HG02642 (cell line): ENCODE results near the gene ZNF256.

Source experiments
- ATAC-seq: cut with Tn5 transposase; IDR thresholded peaks from one replicate; pipeline ENCODE4 v1.9.1; 2021; ENCODE audit warnings: mild to moderate bottlenecking; ENCODE audit not compliant: unreplicated experiment, poor library complexity

Gene ZNF256

DNA sequence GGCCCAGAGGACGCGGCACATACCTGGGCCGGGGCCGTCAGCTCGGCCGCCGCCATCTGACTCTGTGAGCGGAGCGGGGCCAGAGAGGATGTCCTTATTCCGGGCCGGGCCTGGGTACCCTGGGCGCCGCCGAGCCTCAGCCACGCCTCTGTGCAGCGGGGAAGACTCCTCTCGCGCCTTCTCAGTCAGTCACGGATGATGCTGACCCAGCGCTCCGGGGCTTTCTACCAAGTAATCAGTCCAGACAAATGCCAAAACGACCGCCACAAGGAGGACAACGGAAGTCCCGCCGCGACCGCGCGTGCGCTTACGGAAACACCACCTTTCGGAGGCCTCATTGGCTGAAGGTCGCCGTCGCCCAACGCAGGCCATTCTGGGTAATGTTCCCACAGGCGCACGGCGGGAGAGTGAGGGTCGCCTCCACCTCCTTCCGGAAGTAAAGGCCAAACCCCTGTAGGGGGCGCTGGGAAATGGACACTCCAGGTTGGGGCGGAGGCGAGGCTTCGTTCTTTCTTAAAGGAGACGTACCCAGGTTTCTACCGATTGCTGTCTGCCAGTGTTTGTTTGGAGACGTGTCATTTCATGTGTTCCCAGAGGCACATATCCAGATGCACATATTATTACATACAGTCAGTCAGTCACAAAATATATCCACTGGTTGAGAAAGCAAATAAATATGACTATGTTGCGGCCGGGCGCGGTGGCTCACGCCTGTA lies at the start of gene ZNF256:
TSS of gene ZNF256 (minus strand) at position 288 of the 716 bp plus-strand sequence. CDS start at position 56, 232 bp downstream.
- ATAC-seq = peak; percentile 94

DNA sequence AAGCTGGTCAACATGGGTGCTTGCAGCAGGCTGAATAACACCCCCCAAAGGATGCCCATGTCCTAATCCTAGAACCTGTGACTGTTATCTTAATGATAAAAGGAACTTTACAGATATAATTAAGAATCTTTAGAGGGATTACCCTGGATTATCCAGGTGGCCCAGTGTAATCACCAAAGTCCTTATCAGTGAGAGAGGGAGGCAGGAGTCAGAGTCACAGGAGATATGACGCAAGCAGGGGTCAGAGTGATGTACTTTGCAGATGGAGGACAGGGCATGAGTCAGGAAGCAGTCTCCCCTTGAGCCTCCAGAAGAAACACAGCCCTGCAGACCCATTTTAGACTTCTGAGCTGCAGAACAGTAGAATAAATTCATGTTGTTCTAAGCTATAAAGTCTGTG lies 45.3 kb upstream of the ZNF256 start:
- no peak for ATAC-seq

DNA sequence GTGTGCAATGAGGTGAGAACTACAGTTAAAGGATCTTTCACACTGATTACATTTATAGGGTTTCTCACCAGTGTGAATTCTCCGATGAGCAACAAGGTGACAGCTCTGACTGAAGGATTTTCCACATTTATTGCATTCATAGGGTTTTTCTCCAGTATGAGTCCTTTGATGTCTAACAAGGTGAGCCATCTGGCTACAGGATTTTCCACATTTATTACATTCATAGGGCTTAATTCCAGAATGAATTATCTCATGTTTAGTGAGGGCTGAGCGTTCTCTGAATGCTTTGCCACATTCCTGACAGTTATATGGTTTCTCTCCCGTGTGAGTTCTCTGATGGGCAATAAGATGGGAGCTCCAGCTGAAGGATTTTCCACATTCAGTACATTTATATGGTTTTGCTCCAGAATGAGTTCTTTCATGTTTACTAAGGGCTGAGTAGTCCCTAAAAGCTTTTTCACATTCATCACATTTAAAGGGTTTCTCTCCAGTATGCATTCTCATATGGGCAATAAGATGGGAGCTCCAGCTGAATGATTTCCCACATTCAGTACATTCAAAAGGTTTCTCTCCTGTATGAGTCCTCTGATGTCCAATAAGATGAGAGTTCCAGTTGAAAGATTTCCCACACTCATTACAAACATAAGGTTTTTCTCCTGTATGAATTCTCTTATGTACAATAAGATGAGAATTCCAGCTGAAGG lies 31.2 kb upstream of the ZNF256 start:
- ATAC-seq = no peak

DNA sequence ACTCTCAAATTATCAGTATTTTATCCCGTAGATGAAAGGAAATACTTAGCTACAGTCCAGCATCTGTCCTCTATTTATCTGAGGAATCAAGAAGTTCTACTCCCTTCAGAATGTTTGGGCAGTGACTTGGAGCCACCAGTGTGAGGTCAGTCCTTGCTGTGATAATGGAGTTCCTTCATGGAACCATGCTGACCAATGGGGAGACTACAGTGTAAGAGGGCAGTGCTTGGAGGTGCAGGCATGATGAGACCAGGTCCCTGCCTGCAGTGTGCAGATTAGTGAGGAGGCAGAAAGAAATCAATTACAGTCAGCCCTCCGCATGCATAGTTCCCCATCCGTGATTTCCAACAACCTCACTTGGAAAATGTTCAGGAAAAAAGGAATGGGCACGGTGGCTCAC lies 26.9 kb upstream of the ZNF256 start, which contains the start of gene C19orf18:
TSS of gene C19orf18 (minus strand) at position 101 of the 400 bp plus-strand sequence. CDS start 102 bp downstream, outside the sequence.
- no peak for ATAC-seq

DNA sequence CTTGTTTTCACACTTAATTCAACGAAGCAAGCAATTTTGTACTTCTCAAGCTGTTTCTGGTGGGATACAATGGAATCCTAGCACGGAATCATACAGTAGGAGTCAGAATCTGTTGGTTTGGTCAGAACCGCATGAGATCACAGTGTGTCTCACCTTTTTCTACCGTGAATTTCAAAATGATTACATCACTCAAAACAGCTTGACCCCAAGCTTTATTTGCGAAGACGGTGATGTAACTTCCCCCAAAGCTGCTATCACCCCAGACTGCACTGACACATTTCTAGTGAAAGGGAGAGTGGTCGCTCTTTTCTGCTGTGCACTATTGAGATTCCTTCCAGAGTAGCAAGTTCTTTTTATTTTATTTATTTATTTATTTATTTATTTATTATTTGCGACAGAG lies 17.3 kb upstream of the ZNF256 start:
- no peak for ATAC-seq

DNA sequence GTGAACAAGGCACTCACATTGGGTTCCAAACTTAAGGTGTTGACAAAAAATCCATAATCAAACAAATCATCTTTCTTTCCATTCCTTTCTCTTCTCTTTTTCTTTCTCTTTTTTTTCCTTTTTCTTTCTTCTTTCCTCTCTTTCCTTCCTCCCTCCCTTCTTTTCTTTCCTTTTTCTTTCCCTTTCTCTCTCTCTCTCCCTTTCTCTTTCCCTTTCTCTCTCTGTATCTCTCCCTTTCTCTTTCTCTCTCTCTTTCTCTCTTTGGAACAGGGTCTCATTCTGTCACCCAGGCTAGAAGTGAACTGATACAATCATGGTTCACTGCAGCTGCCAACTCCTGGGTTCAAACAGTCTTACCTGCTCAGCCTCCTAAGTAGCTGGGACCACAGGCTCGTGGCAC lies 14.3 kb upstream of the ZNF256 start:
- no peak for ATAC-seq

DNA sequence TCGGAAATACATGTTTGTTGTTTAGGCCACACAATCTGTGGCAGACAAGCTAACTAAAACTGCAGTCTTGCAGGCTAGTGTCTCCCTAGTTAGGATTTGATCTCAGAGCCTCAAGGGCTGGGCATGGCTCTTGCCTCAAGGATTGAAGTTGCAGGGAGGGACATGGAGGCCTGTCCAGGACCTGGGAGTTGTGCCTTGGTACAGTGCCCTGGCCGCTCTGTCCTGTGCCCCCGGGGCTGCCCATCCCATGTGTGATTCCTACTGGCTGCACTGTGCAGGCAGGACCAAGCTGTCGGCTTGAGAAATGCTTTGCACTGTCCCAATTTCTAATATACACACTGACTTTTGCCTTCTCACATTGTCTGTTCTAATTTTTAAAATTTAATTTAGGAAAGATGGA lies 7.5 kb upstream of the ZNF256 start:
- no peak for ATAC-seq

DNA sequence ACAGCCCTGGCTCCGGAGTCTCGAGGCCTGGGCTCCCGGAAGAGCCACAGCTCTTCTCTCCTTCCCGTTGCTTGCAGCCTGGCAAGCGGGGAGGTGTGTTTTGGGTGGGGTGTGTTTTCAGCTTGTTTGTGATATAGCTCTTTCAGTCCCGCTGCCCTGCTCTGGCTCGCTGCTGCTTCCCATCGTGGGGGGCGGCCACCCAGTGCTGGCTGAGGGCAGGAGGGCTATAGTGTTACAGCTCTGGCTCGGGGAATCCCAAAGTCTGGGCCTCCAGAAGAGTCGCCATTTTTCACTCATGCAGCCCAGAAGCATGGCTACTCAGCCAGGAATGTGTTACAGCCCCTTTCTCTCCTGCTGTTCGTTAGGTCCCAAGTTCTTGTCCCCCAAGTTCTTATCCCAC lies 2.2 kb upstream of the ZNF256 start:
- ATAC-seq = no peak

DNA sequence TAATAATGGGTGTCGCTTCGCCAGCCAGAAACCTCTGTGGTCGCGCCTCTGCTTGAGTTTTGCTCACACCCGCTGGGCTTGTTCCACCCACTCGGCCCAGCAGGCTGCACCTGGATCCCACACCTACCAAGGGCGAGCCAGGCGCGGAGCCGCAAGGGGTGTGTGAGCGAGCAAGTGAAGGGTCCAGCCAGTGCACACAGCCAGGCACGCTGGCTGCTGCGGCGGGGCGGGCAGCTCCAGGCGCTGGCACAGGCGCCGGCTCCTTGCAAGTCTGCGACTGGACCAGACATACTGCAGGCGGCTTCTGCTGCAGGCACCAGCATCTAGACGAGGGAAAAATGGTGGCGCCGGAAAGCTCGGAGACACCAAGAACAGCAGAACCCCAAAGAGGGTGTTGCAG lies 1.8 kb upstream of the ZNF256 start:
- no peak for ATAC-seq

DNA sequence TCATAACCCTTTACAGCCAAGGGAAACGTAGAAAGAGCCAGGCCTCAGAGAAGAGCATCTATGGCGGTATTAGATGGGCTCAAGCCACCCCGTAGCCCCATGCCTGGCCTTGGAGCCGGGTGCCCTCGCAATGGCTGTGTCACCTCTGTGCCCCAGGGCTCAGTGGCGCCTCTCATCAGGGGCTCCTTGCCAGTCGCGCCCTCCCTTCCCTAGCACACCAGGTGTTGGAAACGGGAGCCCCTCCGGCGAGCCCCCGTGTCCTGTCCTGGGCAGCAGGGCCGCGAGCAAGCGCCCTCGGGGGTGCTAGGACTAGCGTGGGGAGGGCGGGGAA lies 453 bp downstream of the ZNF256 start:
- no peak for ATAC-seq

DNA sequence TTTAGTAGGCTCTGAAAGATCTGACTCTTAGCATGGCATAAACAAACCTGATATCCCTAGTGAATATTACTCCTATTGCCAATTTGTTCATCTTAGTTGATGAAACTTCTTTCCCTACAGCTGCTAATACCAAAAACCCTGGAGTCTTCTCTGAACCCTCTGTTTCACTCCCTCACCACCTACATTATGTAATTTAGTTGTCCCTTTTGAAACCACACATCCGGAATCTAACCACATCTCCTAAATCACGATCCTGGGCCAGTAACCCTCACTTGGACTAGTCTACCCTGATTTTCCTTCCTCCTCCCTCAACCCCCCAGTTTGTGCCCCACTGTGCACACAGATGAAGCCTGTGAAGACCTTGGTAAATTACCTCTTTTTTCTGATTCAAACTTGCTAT lies 1.2 kb downstream of the ZNF256 start:
- no peak for ATAC-seq

DNA sequence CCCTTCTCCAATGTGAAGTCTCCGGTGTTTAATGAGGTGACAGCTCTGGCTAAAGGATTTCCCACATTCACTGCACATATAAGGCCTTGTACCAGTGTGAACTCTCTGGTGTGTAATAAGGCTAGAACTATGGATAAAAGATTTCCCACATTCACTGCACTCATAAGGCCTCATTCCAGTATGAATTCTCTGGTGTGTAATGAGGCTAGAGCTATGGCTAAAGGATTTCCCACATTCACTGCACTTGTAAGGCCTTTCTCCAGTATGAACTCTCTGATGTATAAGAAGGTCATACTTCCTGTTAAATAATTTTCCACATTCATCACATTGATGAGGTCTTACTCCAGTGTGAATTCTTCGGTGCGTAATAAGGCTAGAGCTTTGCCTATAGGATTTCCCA lies 5.9 kb downstream of the ZNF256 start:
- ATAC-seq = no peak

DNA sequence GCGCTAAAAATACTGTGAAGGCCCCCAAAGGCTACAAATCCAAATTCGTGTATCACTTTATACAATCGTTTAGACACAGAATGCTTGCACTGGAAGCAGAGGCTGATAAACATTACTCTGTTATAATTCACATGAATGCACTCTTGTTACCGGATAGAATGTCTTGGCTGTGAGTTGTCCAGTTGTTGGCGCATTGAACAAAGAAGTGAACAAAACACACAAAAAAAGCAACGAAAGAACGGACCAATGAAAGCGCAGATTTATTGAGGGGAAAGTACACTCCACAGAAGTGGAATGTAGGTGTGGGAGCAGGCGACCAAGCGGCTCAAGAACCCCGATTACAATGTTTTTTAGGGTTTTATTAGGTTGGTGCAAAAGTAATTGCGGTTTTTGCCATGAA lies 11.8 kb downstream of the ZNF256 start:
- ATAC-seq = no peak

DNA sequence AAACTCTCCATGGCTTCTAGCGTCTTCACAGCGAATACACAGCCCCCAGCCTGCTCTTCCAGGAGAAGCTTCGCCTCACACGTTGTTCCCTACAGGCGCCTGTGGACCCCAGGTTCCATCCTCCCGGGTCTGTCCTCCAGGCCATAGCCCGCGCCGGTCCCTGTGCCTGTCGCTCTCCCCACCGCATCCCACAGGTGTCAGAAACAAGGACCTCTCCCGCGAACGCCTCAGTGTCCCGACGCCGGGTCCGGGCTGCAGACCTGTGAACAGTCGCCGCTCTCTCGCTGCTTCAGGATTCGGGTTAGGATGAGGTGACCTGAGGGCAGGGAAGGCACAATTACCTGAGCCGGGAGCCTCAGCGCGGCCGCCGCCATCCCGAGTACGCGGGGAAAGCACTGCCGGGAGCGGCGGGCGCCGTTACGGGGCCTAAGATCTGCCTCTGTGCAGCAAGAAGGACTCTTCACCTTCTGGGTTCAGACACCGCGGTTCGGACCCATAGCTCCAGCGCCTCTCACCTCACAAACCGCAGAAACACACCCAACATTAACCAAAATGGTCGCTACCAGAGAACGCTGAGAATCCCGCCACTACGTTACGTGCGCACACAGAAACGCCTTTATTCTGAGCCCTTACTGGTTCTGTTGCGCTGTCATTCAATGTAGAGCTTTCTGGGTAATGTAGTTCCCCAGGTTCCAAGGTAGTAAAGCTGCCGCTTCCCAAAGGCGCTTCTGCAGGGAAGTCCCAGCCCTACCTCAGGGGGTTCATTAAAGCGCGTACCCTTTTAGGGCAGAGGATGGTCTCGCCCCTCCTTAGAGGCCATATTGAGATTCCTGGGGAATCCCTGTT lies 12.5 kb downstream of the ZNF256 start, which contains the start of gene ZNF418:
TSS of gene ZNF418 (minus strand) at position 583 of the 846 bp plus-strand sequence. CDS start 1,580 bp downstream, outside the sequence.
- no peak for ATAC-seq

DNA sequence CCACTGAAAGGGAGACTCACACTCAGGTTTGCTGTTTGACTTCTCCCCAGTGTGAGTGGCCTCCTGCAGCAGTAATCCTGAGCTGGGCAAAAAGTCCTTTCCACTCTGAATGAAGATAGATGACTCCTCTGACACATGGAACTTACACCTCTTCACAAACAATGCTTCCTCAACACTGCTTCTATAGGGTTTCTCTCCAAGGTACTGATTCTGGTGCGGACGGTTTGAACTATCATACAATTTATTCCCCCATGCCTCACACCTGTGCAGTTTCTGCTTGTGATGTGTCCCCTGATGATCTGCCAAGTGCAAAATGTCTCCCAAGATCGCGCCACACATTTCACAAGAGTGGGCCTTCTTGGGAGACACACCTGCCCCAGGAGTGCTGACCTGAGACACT lies 19.9 kb downstream of the ZNF256 start:
- ATAC-seq = no peak

DNA sequence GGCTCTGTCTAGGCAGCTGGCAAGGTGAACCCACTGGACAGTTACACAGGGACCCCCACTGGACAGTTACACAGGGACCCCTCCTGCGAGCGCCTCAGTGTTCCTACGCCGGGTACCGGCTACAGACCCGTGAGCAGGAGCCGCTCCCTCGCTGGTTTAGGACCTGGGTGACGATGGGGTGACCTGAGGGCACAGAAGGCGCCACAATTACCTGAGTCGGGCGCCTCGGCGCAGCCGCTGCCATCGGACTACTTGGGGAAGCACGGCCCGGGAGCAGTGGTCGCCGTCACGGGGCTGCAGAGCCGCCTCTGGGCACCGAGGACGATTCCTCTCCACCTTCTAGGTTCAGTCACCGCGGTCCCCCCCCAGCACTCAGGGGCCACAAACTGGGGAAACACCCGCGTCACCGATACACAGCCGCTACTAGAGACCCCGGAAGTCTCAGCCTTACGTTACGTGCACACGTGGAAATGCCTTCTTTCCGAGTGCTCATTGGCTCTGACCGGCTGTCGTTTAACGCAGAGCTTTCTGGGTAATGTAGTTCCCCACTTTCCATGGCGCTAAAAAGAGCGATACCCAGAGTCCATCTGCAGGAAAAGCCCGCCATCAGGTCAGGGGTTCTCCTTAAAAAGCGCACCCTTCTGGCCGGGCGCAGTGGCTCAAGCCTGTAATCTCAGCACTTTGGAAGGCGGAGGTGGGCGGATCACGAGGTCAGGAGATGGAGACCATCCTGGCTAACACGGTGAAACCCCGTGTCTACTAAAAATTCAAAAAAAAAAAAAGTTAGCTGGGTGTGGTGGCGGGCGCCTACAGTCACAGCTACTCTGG lies 31.1 kb downstream of the ZNF256 start, which contains the start of gene ZNF417:
TSS of gene ZNF417 (minus strand) at position 425 of the 828 bp plus-strand sequence. CDS start at position 244, 181 bp downstream.
- ATAC-seq = peak; percentile 98

DNA sequence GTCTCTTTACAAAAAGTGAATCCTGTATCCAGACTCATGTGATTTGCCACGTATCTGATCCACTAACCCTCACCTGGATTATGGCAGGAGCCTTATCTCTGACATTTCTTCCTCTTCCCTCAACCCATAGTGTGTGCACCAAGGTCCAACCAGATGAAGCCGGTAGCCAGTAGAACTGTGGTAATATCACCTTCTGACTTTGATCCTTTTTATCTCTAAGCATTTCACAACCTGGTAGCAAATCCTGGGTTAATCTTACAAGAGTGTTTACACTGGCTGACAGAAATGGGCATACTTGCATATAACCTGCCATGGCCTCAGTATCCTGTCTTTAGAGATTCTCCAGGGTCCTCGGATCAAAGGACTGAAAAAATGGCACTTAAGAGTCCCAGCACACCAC lies 33.0 kb downstream of the ZNF256 start:
- ATAC-seq = no peak

DNA sequence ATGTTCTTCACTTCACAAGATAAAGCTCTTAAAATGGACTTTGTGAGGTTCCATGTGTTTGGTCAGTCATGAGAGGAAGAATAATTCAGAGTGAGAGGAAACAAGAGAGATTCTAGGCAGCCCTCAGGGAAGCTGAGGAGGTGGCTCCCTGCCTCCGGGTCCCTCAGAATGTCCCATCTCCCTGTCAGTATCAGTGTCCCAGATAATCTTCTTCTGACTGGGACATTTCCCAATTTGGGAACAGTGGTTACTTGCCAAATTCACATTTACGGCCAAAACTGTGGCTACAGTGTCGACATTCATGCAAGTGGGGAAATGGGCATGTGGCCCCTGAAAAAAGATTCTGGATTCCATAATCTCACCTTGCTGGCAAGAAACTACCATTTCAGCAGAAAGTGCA lies 40.1 kb downstream of the ZNF256 start:
- no peak for ATAC-seq

DNA sequence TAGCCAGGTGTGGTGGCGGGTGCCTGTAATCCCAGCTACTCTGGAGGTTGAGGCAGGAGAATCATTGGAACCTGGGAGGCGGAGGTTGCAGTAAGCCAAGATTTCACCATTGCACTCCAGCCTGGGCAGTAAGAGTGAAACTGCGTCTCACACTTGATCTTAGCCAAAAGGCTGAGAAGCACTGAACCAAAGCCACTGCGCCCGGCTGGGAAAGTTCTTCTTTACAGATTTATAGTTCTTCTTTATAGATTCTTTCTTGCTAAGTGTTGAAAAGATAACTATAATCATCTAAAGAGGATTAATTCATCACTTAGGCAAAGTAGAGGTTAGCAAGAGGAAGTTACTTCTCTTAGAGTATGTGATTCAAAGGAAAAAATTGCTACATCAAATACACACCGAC lies 42.2 kb downstream of the ZNF256 start:
- ATAC-seq = no peak

DNA sequence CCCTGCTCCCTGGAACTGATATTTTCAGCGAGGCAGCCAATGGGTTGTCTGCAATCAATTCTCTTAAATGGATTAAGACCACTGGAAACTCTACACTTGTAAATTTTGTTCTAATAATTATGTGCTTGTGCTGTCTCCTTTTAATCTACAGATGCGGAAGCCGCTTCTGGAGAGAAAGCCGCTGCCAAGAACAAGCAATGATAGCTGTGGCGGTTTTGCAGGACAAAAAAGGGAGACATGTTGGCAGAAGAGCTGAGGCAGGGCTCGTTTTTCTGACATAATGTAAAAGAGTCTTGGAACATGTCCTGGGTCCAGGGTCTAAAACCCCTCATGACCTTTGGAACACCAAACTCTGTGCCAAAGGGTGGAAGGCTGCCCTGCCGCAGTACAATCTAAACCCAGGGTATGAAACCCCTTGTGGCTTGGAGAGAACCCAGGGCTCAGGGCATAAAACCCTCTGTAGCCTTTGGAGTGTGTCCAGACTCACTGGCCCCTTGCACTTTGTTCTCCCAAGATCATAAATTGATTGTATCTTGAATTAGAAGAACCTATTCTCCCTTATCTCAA lies 43.8 kb downstream of the ZNF256 start:
- no peak for ATAC-seq
